Ascending aorta (tissue), 2 donors: ENCODE measurements around the gene ME2. TPM values are rescaled to one million over a fixed set of nuclear protein-coding genes. Genes with fewer than 3 reads are reported as not detected.

ENCODE experiments used
- DNase-seq, 2 donors: peaks; one replicate each; pipeline ENCODE4 v3.0.0-alpha.2; 2019; ENCODE audit warnings: low spot score in 2 of 2
- H3K27ac ChIP-seq, 2 donors: fragments of 200-600 bp; sonication (generic); one replicate each; pipeline ENCODE4 v1.5.1; 2016 to 2017; ENCODE audit warnings: mild to moderate bottlenecking in 1 of 2
- H3K27me3 ChIP-seq: fragments of 200-600 bp; sonication (generic); one replicate; pipeline ENCODE4 v1.5.1; 2017
- H3K36me3 ChIP-seq, 2 donors: fragments of 200-600 bp; sonication (generic); one replicate each; pipeline ENCODE4 v1.5.1; 2016
- H3K4me1 ChIP-seq, 2 donors: fragments of 200-600 bp; sonication (generic); one replicate each; pipeline ENCODE4 v1.5.1; 2016 to 2017; ENCODE audit warnings: mild to moderate bottlenecking in 1 of 2
- H3K4me3 ChIP-seq, 2 donors: fragments of 200-600 bp; sonication (generic); one replicate each; pipeline ENCODE4 v1.5.1; 2016 to 2017; ENCODE audit warnings: mild to moderate bottlenecking in 1 of 2
- H3K9me3 ChIP-seq, 2 donors: fragments of 200-600 bp; sonication (generic); one replicate each; pipeline ENCODE4 v1.5.1; 2016
- intact Hi-C: fragments of 100-400 bp; cut with DNase I; formaldehyde crosslinking; loops from one replicate; pipeline ENCODE4 v1.15.1; 2023
- total RNA-seq: library from RNA; depleted of rRNA; stranded (reverse); fragments of >200 nt; gene quantifications from one replicate; pipeline ENCODE4 v1.1.0, GENCODE V29; 2016
- TF ChIP-seq, protein P1 (sequence below), 3 experiments: fragments of 200-600 bp in 2 of 3; fragments of 450-650 bp in 1 of 3; sonication (generic) in 2 of 3; IDR thresholded peaks; one replicate each; pipeline ENCODE4 v1.5.1; 2016 to 2019; ENCODE audit warnings: antibody characterized with exemption in 3 of 3, mild to moderate bottlenecking in 1 of 3, moderate library complexity in 1 of 3

Gene ME2
- total RNA-seq, 1 donor from 2014 or later, result 27.4 TPM

DNA sequence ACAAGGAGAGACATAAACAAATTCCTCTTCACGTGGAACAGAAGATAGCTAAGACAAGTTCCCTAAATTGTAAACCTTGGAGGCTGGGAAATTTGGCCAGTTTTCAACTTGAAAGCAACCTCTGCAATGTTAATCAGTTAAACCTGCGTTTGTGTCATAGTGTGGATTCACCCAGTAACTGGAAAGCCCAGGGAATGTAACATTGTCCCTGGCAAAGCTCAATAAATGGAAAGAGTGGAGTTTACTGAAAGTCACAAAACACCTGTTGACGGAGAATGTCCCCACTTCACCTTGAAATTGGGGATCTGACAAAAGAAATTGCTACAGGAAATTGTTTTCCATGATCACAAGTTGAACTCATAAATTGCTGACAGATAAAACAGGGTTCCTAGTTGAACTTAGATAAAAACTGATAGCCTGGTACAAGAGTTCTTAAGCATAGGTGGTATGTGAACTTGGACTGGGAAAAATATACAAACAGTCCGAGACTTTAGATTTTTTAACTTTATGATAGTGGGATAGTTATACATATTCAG, 15.0 kb upstream of the ME2 start:
- Histone ChIP-seq H3K9me3 (no peaks in the 10 kb centered on the region), H3K4me3 (no peak overlapping the region), H3K36me3 (no peaks in the 10 kb centered on the region), H3K27ac (no peak overlapping the region), H3K27me3 (no peaks in the 10 kb centered on the region), H3K4me1 (no peaks in the 10 kb centered on the region)
- intact Hi-C loops, result no loop called here
- TF ChIP-seq, protein P1, sequence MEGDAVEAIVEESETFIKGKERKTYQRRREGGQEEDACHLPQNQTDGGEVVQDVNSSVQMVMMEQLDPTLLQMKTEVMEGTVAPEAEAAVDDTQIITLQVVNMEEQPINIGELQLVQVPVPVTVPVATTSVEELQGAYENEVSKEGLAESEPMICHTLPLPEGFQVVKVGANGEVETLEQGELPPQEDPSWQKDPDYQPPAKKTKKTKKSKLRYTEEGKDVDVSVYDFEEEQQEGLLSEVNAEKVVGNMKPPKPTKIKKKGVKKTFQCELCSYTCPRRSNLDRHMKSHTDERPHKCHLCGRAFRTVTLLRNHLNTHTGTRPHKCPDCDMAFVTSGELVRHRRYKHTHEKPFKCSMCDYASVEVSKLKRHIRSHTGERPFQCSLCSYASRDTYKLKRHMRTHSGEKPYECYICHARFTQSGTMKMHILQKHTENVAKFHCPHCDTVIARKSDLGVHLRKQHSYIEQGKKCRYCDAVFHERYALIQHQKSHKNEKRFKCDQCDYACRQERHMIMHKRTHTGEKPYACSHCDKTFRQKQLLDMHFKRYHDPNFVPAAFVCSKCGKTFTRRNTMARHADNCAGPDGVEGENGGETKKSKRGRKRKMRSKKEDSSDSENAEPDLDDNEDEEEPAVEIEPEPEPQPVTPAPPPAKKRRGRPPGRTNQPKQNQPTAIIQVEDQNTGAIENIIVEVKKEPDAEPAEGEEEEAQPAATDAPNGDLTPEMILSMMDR (IDR thresholded peaks at IDR 0.05), result no peak
- DNase-seq, result no peak

DNA sequence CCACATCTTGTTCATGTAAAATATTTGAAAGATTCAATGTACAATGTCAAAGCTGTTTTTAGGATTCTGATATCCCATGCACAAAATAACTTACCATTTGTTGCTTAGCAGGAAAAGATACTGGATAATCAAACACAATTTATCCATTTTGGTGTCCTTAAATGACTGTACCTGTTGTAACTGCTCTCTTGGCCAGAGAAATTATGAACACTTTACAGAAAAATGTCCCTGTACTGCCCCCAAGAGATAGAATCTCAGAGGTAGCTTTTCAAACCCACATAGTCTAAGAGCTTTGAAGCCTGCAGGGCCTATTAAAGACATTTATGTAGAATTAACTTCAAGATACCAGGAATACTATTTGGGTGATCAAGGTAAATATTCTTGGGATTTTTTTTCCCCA, 12.2 kb upstream of the ME2 start:
- Histone ChIP-seq H3K27me3 (no peaks in the 10 kb centered on the region), H3K4me1 (no peaks in the 10 kb centered on the region), H3K9me3 (no peaks in the 10 kb centered on the region), H3K36me3 (no peaks in the 10 kb centered on the region), H3K27ac (no peak overlapping the region), H3K4me3 (no peak overlapping the region)
- DNase-seq, result no peak
- intact Hi-C loops, result no loop called here
- TF ChIP-seq, protein P1 (IDR thresholded peaks at IDR 0.05), result no peak

DNA sequence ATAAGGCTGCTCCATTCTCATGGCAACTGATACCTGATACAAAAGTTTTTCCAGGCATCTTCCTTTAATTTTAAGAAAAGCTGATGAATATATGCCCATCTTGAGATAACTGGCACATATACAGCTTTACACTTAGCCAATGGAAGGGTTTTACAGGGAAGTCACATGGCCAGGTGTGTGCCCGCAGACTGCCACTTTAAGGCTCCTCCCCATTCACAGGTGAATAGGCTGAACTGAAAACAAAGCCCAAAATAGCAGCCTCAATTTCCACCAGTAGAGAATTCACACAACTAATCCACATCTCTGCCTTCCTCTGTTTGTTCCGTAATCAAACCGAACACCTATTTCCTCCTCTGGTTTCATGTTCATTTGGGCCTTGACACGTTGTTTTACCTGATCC, 9.8 kb upstream of the ME2 start:
- Histone ChIP-seq H3K36me3 (no peaks in the 10 kb centered on the region), H3K27me3 (no peaks in the 10 kb centered on the region), H3K4me1 (no peaks in the 10 kb centered on the region), H3K4me3 (no peak overlapping the region), H3K9me3 (no peaks in the 10 kb centered on the region), H3K27ac (no peak overlapping the region)
- TF ChIP-seq, protein P1 (IDR thresholded peaks at IDR 0.05), result no peak
- intact Hi-C loops, result no loop called here
- no peak for DNase-seq

DNA sequence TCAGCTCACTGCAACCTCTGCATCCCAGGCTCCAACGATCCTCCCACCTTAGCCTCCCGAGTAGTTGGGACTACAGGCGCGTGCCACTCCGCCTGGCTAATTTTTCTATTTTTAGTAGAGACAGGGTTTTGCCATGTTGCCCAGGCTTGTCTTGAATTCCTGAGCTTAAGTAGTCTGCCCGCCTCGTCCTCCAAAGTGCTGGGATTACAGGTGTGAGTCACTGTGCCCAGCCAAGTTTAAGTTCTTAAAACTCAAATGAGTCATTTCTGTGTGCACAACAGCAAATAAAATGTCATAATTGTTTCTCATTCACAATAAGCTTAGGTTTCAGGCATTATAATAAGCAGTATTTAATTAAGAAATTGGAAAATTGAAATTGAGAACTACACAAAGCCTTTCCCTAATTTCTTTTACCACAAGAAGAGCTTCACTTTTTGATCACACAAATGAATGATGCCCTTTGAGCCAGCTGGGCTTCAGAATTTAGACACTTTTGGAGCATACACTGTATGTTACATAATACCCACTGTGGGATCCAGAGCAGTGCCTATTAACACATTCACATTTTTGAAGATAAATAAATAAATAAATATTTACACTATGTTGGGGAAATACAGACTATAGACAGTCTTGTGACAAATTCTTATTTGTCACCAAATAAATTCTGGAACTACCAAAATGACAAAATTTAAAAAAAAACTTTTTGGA, 8.6 kb upstream of the ME2 start:
- Histone ChIP-seq H3K4me3 (no peak overlapping the region), H3K27ac (no peak overlapping the region), H3K36me3 (no peaks in the 10 kb centered on the region), H3K9me3 (no peaks in the 10 kb centered on the region), H3K4me1 (no peaks in the 10 kb centered on the region), H3K27me3 (no peaks in the 10 kb centered on the region)
- DNase-seq, result no peak
- intact Hi-C loops, result loop anchor here (10.0 kb wide), 1 partner anchor 585 kb away; the partner anchor contains the start of genes CXXC1 and MBD1
- TF ChIP-seq, protein P1 (IDR thresholded peaks at IDR 0.05), result no peak

DNA sequence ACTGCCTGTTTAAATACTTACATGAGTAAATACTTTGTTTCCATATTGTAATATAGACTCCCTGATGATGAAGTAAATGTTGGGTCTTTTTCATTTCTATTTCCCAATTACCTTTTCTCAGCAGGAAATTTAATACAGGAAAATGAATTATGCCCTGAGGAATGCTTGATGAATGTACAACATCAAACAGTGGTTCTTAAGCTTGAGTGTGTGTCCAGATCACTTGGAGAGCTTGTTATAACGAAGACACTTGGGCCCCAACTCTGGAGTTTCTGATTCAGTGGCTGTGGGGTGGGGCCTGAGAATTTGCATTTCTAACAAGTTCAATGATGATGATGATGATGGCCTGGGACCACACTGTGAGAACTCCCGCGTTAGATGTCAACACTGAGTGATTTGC, 7.1 kb upstream of the ME2 start:
- Histone ChIP-seq H3K36me3 (no peaks in the 10 kb centered on the region), H3K4me3 (no peak overlapping the region), H3K4me1 (no peaks in the 10 kb centered on the region), H3K9me3 (no peaks in the 10 kb centered on the region), H3K27me3 (no peaks in the 10 kb centered on the region), H3K27ac (no peak overlapping the region)
- intact Hi-C loops, result loop anchor here (10.0 kb wide), 1 partner anchor 587 kb away; the partner anchor contains the start of genes CXXC1 and MBD1
- no peak for DNase-seq
- TF ChIP-seq, protein P1 (IDR thresholded peaks at IDR 0.05), result no peak
